ENCODE data around the gene FIGNL2.
"Not testable (repeated sequence)": the region's sequence is repeated elsewhere in the genome, so short reads cannot be mapped to it uniquely, and the experiment has no call there.

FIGNL2 gene

DNA sequence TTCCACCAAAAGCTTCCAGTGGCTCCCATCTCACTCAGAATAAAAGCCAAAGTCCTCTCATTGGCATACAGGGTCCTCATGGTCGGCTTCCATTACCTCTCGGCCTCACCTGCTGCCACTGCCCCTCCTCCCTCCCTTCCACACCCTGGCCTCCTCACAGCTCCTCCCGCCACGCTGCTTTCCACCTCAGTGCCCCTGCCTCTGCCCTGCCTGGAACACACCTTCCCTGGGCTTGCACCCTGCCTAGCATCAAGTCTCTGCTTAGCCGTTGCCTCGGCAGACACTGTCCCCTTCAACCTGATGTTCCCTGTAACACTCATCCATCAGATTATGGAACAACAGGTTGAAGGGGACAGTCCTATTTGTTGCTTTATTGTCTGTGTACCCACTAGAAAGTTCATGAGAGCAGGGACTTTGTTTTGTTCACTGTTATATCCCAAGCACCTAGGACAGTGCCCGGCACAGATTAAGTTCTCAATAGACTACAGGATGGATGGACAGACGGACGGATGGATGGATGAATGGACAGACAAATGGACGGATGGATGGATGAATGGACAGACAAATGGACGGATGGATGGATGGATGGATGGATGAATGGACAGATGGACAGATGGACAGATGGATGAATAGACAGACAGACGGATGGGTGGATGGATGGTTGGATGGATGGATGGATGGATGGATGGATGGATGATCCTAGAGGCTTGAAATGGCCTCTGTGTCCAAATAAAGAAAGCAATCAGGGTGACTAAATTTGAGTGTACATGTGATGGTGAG is 14.9 kb downstream of the FIGNL2 start:
- no peak for DNase-seq

DNA sequence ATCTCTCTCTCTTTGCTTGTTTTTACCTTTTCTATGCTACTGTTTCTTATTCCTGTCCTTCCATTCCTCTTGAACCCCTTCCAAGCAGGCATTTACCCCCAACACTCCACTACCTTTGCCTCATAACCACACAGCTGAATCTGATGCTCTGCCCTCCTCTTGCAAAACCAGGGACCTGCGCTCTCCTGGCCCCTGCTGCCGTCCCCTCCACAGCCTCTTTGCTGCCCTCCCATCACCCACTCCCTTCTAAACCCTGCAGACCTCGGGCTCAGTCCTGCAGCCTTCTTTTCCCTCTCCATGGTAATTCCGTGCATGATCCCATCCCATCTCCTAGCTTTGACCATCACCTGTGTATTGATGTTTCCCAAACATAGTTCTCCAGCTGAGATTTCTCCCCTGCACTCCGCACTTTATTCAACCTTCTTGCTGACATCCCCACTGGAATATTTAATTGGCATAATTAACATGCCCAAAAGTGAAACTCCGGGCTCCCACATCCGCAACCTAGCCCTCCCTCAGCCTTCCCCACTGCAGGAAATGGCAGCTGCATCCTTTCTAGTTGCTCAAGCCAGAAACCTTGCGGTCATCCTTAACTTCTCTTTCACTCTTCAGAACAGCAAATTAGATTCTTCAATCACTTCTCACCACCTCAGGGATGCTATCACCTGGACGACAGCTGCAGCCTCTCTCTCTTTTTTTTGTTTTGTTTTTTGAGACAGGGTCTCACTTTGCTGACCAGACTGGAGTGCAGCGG is 16.0 kb downstream of the FIGNL2 start:
- DNase-seq: no peak

DNA sequence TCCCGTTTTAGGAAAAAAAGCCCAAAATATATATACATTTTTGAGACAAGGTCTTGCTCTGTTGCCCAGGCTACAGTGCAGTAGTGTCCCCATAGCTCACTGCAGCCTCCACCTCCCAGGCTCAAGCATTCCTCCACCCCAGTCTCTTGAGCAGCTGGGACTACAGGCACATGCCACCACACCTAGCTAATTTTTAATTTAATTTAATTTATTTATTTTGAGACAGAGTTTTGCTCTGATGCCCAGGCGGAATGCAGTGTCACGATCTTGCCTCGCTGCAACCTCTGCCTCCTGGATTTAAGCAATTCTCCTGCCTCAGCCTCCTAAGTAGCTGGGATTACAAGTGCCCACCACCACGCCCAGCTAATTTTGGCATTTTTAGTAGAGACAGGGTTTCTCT is 16.7 kb downstream of the FIGNL2 start:
- not testable (repeated sequence) for DNase-seq

DNA sequence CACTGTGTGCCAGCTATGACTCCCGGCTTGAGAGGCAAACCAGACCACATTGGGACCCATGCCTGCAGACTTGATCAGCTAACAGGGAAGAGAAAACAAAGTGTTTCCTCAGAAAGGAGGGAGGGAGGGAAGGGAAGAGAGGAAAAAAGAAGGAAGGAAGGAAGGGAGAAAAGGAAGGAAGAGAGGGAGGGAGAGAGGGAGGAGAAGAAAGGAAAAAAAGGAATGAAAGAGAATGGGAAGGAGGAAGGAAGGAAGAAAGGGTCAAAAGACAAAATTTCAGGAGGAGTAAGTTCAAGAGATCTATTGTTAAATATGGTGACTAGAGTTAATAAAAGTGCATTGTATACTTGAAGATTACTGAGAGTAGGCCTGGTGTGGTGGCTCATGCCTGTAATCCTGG is 18.9 kb downstream of the FIGNL2 start:
- DNase-seq: no peak

DNA sequence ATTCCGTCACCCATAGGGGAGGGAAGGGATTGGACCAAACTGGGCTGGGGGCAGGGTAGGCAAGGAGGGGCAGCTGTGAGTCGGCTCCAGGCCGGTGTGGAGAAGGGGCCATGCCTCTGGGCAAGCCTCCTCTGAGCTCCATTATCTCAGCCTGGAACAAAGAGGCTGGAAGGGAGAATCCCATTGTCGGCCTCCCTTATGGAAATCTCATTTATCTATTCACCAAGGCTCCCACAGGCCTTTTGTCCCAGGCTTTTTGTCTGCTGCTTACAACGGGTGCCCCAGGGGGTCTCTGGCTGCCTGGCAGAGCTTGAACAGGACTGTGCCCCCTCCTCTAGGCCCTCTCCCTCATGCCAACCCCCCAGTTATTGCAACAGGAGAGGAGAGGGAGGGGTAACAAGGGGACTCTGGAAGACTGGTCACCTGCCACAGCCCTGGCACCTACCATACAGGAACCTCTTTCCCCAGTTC is 19.5 kb downstream of the FIGNL2 start:
- DNase-seq: no peak

DNA sequence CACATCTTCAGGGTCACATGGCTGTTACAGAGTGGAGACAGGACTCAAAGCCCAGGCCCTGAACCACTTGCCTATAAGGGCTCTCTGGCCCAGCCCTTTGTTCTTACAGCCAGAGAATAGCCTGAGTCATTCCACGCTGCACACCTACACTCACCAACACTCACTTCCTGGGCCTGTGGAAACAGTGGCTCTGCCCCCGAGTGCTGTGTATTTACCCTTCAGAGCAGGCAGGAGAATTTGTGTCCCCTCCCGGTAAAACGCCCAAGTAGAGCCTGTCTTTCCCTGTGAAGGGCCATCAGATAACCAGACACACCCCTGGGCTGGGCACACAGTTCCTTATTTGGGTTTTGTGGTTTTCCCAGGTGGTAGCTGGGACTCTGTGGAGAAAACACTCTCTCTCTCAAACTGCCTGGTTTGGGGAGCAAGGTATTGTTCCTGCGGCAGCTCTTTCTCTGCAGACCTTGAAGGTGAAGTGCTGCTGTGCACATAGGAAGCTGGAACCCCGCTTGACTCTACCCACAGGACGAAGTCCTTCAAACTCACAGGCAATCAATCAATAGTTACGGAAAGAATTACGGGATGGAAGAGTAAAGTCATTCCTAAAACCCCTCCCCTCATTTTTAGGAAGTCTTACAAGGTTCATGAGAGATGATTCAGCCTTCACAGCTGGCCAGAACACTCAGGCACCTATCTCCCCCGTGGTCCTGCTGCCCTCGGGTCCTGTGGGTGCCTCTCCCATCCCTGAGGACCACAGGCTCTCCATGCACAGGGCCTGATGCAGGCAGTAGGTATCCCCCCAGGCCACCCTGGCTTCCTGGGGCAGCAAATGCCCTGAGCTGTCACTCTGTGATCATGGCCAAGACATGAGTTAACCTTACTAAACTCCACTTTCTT is 20.3 kb downstream of the FIGNL2 start:
- DNase-seq: peak; percentile 40

DNA sequence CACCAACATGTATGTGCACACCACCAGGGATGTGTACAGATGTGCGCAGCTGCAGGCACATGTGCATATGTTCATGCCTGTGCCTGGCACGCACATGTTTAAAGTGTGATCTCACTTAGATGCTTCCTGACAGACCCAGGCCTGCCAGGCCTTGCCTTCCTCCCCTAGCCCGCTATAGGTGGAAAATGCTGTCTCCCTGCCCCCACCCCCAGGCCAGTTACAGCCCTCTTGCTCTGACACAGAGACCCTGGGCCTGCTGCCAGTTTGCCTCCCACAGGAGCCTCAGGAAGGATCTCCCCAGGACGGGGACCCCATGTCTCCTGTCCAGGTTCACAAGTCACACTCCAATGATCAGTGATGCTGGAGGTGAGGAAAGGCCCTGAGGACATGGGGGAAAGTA is 21.6 kb downstream of the FIGNL2 start:
- DNase-seq: no peak

DNA sequence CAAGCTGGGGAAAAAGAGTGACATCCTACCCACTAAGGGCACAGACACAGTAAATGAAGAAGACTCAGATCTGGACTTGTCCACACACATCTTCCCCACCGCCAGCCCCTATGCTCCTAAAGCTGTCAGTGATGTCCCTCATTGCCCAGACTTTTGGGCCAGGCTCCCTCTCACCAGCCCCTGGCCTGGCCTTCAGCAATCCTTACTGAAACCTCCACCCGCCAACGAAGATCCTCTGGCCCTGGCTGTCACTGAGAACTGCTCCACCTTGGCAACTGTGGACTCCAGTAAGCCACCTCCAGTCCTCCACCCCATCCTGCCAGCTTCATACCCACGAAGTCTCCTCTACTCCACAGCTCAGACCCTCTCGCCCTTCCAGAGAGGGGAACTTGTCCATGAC is 23.3 kb downstream of the FIGNL2 start:
- DNase-seq: no peak

DNA sequence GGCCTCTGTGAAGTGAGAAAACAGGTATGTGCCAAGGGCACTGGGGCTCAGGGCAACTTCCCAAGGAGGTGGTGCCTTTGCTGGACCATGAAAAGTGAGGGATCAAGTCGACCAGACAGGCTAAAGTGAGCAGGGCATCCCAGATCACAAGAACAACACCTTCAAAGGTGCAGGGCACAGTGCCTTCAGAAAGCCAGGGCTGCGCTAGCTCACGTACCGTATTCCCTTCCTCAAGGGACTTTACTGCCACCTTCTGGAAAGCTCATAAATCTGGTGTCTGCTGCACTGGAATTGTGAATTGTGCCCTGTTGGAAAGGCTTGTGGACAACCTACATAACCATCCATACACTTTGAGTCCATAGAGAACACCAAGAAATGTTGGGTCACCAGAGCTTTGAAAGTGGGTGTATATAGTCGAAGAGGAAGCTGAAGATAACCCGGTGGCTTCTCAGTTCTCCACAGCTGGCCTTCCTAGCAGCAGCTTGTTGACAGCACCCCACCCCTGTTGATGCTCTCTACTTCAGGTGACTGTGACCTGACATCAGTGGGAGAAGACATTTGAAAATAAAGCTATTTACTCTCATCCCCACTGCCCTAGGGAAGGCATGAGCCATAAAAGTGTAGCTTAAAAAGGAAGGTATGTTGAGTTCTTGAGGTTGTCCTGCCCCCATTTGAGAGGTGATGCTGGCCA is 24.5 kb downstream of the FIGNL2 start:
- peak; percentile 79 for DNase-seq

DNA sequence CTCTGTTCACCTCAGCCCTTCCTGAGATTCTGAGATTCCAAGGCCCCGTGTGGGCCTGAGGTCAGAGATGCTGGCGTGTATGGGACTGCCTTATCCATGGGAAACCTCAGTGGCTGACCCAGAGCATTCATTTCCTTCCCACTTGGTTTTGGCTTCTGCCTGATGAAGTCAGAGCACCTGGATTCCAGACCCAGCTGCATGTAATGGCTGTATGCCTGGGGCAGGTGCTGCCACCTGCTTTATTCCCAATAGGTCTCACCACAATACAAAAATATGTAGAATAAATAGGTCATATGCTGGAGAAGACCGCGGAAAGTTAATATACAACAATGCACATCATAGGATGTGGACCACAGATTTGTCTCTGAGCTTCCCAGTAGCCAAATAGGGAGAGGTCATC is 25.6 kb downstream of the FIGNL2 start:
- DNase-seq: no peak

DNA sequence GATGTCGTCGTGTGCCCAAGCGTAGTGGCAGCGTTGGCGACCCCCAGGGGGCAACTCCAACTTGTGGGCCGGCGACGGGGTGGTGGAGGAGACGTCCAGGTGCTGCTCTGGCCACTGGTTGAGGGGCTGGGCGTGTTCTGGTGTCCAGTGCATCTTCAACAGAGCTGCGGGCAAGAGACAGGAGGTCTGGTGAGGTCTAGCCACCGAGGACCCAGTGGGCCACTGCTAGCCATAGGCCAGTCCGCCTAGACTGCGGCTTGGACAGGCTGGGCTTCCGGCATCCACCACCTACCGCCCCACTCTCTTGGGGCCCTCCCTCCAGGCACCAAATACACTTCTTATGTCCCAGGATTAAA is 26.3 kb downstream of the FIGNL2 start:
- DNase-seq: no peak

DNA sequence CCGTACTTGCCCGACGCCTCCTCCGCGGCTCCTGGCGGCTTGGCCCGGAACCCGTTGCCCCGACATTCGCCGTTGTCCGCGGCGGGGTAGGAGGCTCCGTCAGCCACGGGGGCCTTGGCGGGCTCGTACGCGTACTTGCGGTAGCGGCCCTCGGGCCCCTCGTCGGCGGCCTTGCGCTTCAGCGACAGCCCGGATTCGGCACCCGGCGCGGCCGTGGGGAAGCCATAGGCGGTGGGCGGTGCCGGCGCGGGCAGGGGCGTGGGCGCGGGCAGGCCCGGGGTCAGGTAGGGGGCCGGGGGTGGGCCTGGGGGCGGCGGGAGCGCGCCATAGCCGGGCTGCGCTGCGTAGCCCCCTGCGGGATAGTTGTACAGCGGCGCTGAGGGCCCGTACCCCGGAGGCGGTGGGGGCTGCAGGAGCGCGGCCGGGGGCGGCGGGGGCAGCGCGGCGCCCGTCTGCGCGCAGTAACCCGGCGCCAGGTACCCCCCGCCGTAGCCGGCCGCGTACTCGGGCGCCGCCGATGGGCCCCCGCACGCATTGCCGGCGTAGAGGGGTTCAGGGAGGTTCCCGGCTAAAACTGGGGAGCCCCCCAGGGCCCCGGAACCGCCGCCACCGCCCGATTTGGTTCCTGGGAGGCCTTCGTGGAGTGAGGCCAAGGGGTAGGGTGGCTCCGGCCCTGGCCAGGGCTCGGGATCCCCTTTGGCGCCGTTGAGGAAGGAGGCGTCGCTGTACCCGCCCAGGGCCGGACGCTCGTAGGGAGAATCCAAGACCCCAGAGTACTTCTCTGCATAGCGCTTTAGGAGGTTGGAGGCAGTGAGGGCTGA is 26.9 kb downstream of the FIGNL2 start:
- DNase-seq: no peak

DNA sequence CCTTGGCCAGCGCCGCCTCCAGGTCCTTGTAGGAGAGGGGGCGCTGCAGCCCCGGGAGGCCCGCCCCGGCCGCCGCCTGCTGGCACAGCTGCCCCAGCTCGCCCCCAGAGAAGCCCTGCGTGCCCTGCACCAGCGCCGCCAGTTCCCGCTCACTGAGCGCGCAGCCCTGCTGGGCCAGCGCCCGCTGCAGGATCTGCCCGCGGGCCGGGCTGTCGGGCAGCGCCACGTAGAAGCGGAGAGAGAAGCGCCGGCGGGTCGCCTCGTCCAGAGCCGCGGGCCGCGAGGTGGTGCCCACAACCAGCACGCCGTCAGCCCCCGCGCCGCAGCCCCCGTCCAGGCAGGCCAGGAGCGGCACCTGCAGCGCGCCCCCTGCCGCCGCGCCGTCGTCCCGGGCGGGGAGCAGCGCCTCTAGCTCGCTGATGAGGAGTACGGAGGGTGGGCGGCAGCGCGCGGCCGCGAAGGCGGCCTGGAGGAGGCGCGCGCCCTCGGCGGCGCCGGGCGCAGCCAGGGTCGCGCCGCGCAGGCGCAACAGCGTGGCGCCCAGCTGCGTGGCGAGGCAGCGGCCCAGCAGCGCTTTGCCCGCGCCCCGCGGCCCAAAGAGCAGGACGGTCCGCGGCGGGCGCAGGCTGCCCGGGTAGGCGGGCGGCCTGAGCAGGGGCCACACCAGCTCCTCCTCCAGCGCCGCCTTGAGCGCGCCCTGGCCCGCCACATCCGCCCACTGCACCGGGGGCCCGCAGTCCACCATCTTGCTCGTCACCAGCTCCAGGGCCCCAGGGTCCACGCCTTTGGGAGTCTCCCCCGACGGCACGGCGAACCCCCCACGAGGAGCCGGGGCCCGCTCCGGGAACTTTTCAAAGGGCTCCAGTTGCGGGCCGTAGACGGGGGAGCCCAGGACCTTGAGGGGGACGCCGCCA is 27.7 kb downstream of the FIGNL2 start:
- no peak for DNase-seq

DNA sequence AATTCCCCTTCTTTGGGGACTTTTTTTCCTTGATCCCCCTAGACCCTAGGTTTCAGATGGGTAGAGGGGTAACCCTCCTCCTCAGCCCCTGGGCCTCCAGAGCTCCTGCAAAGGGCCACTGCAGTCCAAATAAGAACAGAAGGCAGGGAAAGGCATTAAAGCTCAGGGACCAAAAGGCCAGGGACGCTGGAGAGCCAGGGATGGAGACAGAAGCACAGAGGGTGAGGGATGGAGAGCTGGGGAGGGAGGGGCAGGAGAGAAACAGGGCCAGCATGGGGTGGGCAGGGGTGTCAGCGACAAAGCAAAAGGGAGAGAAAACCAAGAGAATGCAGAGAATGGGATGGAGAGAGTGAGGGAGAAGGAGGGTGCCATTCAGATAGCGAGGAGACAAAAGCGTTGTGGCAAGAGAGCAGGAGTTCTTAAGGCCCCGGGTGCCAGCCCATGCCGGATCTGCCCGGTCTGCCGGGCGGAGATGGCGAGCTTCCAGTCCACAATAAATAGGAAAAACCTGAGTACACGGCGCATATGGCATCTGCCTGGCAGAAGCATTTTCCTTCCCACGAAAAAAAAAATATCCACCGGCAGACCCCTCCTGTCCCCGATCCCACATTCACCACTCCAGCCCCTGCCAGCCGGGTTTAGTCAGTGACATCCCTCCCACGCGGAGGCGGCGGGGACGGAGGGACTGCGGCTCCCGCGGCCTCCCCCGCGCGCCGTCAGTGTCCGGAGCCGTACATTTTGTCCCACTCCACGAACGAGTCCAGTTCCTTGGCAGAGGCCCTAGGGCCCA is 28.6 kb downstream of the FIGNL2 start:
- DNase-seq: no peak

DNA sequence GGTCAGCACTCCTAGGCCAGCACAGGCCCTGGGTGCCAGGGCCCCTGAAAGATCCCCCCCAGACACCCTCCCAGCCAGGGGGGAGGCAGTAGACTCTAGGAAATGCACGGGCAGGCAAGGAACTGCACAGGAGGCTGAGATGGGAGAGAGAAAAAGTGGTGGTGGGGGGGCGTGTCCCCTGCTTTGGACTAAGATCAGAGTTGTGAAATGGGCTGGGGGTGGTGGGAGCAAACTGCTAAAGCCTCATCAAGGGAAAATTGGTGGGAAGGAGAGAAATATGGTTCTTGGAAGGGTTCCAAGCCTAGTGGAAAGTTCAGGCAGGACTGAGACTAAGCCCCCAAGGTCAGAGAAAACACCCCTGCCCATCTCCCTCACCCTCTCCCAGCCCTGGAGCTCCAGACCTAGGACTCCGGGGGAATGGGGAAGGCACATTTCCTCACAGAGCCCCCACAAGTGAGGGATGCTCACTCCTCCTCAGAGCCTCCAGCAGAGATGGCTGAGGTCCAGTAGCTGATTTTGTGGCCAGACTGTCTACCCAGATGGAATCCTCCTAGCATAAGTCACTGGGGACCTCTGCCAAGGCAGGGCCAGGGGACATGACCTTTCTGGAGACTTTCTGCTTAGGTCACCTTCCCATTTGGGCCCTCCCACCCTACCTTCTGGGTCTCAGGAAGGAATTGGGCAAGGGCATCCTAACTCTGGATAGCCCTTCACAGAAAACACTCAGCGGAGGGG is 29.8 kb downstream of the FIGNL2 start:
- DNase-seq: no peak

DNA sequence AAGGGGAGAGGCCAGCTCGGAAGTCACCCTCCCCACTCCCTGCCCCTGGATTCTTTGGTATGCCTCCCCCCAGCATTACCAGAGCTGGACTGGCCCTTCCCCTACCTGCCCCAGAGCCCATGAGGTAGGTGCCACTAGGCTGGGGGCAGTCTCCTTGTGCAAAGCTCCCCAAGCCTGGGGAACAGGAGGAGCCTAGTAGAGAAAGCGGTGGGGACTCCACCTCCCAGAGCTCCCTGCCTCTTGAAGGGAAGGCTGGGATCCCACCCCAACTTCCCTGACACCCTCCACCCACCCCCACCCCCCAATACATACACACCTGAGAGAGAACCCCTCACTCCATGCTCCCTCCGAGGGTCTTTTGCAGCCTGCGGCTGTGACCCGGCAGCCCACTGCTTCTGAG is 30.4 kb downstream of the FIGNL2 start:
- no peak for DNase-seq

DNA sequence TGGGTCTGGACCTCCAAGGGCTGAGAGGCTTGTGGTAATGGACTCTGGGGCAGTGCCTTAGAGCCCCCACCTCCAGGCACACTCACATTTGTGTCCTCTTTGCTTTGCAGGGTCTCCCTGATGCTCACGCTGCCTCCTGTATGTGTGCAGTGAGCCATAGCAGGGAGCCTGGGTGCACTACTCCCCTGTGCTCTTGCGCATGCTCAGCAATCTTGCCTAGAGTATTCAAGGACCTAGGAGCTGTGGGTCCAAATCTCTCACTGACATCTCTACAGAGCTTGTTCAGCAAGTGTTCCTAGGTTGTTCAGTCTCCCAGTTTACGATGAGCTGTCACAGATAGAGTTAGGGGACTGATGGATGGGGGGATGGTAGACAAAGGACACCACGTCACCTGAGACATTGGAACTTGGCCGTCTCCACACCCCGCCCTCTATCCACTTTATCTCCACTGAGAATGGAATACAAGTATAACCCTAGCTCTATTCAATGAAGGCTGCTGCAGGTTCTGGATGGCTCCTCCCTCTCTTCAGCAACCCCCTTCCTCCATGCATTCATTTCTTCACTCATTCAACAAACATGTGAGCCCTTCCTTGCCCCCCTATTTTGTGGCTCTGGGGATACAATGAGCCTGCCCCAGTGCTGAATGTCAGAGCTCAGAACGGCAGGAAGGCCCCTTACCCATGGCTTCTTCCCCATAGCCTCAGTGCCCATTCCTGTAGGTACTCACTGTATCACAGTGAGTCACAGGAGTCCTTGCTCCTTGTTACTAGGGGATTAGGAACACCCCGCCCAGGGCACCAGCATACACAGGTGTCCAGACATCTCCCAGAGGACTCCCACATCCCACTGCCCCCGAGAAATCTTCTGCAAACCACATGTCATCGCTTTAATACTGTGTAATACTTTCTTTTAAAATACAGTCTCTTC is 31.2 kb downstream of the FIGNL2 start:
- DNase-seq: no peak

DNA sequence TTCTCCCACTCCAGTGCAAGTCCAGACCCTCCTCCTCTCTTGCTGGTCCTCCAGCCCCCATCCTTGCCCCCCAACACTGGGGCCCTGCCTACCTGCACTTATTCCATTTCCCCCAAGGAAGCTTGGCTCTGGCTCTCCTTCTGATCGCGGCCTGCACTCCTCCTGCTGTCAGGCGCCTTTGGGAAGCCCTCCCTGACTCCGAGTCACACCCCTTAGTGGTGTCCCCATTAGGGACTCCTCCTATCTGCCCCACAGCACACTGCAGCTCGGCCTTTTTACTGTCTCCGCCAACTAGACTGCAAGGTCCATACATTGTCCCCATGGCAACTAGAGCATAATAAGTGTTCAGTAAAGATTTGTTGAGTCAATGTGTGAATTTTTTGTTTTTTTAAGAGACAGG is 32.9 kb downstream of the FIGNL2 start:
- no peak for DNase-seq

Data from NCI-H187 treated with DMSO at 0.1 percent for 48 hours (cell line).